HG03025 (cell line): Measurements from ENCODE around the gene UNC13A.
"Not testable (repeated sequence)": the region's sequence is repeated elsewhere in the genome, so short reads cannot be mapped to it uniquely, and the experiment has no call there.

Experiments used
- ATAC-seq: cut with Tn5 transposase; IDR thresholded peaks from one replicate; pipeline ENCODE4 v1.9.1; 2021; ENCODE audit warnings: mild to moderate bottlenecking, moderate library complexity; ENCODE audit not compliant: unreplicated experiment, low FRiP score

The UNC13A gene

DNA sequence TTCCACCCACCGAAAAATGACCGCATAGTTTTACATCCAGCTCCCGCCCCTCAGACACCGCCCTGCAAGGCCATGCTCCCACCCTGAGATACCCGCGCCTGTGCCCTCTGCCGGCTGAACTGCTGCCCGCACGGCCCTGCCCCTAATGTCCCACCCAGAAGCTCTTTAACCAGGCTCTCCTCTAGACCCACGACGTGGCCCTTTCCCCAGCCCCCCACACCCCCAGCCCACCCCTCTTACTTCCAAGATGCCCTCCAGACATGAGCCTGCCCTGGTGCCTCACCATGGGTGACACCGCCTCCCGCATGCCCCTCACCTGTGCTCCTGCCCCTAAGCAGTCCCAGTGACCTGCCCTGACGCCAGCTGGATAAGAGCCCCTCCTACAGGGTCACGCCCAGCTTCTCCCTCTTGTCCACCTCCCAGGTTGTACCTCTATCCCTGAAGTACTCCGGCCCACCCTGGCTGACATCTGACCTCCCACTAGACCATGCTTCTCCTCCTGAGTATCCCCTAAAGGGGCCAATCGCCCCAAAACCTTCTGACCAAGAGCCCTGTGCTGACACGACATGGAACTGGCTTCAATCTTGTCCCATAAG lies 81.5 kb downstream of the UNC13A start:
- ATAC-seq: no peak

DNA sequence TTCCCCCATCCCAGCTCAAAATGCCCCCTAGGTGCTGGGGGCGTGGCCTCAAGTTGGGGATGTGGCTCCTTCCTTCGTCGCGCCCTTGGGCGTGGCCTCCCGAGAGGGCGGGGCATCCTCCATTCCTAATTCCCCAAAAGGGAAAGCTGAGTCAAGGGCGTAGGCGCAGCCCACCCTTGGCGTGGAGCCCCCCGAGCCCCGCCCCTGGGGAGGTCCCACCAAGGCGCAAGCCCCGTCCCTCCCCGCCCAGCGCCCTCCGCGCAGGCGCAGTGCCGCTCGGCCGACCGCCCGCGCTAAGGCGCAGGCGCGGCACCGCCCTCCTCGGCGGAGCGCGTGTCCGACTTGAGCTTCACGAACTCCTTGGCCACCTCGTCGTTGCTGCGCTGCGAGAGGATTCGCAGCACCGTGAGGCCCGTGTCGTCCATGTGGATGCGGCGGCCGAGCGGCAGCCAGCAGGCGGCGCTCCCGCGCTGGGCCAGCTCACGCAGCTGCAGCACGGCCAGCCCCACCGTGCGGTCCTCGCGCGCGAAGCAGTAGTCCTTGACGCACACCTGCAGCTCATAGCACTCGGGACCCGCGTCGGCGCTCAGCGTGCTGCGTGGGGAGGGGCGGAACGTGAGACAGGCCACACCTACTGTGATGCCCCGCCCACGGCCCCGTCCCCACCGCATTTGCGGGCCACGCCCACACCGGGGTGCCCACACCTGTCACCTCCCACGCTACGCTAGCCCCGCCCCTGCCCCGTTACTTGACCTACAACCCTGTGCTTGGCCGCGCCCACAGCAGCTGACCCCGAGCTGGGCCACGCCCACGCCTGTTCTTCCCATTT lies 82.2 kb downstream of the UNC13A start:
- peak; percentile 38 for ATAC-seq

DNA sequence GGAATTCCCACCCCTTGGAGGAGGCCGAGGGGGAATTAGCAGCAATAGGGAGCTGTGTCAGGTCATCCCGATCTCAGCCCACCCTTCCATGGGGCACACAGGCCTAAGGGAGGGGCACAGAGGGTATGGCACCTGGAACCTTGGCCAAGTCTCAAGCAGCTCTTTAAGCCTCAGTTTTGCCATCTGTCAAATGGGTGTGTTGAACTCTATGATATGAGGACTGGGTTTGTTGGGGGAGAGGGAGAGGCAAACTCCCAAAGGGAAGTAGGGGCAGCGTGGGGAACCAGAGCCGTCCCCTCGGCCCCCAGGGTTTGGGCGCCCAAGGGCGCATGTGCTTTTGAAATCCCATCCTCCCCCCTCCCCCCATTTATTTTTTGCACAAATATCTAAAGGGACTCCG lies 83.0 kb downstream of the UNC13A start:
- ATAC-seq: no peak

GRCh38 chr19:17604372-17605025 lies 83.7 kb downstream of the UNC13A start:
- ATAC-seq: no peak

DNA sequence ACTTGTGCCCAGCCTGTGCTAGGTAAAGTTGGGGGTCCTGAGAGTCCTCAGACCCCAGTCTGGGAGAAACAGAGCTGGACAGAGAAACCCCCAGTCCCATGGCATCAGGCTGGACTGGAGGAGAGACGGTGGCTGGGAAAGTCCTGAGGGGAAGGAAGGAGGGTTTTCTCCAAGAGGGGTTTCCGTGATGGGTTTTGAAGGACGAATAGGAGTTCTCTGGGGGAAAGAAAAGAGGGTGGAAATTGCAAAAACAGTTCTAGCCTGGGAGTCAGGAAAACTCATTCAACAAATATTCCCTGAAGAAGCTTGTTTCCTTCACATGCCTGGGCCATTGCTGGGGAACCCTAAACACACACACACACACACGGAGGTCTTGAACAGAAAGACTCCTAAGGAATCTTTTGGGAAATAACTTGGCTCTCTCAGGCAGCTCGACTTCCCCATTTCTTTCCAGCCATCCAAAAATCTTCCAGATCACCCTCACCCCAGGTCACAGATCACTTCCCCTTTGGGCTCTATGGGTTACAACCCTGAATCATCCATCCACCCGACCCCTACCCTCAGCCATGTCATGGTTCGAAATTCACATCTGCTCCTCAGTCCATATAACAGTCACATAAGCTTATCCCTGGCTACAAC lies 85.2 kb downstream of the UNC13A start:
- no peak for ATAC-seq

GRCh38 chr19:17602217-17602616 lies 85.9 kb downstream of the UNC13A start:
- no peak for ATAC-seq

DNA sequence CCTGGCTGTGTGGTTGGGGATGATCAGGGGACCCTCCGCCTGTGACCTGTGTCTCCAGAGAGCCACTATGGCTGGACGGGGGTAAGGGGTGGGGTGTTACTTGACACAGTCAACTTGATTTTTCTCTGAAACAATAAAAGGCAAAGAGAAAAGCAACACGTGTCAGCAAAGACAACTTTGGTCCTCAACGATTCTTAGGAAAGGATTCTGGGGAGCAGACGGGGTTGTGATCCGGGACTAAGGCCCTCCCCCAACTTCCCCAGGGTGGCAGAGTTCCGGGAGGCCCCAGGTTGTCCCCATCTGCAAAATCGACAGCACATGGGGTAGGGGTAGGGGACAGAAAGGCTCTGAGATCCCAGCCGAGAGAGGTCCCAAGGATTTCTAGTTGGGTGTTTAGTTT lies 86.5 kb downstream of the UNC13A start:
- ATAC-seq: no peak

DNA sequence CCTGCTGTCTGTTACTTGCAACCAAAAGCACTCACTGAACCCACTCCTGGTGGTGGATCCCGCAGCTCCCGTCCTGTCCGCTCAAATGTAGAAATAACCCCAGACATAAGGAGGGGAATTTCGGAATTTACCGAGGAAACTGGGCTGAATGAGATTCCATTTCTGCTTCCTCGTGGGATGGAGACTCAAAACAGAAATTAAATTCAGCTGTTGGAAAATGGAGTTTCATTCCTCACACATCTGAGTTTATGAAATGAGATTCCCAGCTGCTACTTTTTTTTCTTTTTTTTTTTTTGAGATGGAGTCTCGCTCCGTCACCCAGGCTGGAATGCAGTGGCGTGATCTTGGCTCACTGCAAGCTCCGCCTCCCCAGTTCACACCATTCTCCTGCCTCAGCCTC lies 88.4 kb downstream of the UNC13A start:
- ATAC-seq: no peak

DNA sequence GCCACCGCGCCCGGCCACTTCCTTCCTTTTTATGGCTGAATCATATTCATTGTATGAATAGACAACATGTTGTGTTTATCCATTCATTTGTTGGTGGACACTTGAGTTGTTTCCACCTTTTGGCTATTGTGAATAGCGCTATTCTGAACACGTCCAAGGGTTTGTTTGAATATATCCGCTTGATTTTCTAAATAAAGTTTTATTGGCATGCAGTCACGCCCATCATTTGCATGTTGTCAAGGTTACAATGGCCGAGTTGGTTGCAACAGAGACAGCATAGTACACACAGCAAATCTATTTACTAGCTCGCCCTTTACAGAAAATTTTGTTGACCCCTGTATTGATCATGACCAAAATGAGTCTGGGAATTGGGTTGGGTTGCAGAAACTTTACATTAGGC lies 89.2 kb downstream of the UNC13A start:
- ATAC-seq: no peak

- ATAC-seq: not testable (repeated sequence)
Measured at GRCh38 chr19:17598063-17598462, 90.1 kb downstream of the UNC13A start.

DNA sequence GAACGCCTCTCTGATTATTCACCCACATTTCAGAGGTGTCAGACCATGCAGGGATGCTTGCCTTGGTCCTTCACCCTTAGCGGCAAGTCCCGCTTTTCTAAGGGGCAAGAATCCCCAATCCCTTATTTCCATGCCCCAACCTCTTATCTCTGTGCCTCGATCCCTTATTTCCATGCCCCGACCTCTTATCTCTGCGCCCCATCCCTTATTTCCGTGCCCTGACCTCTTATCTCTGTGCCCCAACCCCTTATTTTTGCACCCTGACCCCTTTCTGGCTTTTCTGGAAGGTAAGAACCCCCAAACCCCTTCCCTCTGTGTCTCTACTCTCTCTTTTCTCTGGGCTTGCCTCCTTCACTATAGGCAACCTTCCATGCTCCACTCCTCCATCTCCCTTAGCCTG lies 93.9 kb downstream of the UNC13A start:
- ATAC-seq: not testable (repeated sequence)

GRCh38 chr19:17590866-17591265 lies 97.3 kb downstream of the UNC13A start:
- ATAC-seq: no peak

- ATAC-seq: not testable (repeated sequence)
Measured at GRCh38 chr19:17585395-17585794, 102.8 kb downstream of the UNC13A start.

GRCh38 chr19:17584132-17584531 lies 104.0 kb downstream of the UNC13A start:
- no peak for ATAC-seq

- ATAC-seq: no peak
Measured at GRCh38 chr19:17582613-17583012, 105.5 kb downstream of the UNC13A start.

GRCh38 chr19:17581211-17581874 lies 106.8 kb downstream of the UNC13A start:
- no peak for ATAC-seq

- ATAC-seq: no peak
Measured at GRCh38 chr19:17580470-17581144, 107.5 kb downstream of the UNC13A start.

- ATAC-seq: no peak
Measured at GRCh38 chr19:17579661-17580244, 108.4 kb downstream of the UNC13A start.

- ATAC-seq: no peak
Measured at GRCh38 chr19:17577457-17578097, 110.6 kb downstream of the UNC13A start.
